CD4-positive, alpha-beta T cell treated with Interleukin-15 for 4 hours (primary cell): ENCODE measurements around the gene DRICH1.
"Not testable (repeated sequence)": the region's sequence is repeated elsewhere in the genome, so short reads cannot be mapped to it uniquely, and the experiment has no call there.

ENCODE experiments used
- DNase-seq: peaks from one replicate; pipeline ENCODE4 v3.0.0-alpha.2; 2020; ENCODE audit warnings: low spot score

The DRICH1 gene

DNA sequence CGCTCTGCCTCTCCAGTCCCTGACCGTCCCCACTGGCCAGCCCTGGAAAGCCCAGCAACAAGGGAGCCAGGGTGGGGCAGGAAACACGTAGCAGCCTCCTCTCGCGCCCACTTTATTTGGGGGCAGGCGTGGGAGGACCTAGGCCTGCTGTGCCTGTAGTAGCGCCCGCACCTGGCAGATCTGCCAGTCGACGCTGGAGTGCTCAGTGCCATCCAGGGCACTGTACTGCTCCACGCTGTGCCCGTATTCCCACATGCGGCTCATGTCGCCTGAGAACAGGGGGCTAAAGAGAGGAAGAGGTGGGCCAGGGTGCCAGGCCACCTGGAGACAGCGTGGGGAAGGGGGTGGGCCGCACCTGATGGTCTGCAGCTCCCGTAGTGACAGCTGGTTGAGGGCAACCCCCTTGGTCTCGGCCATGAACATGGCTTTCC lies 17.0 kb upstream of the DRICH1 start:
- no peak for DNase-seq

DNA sequence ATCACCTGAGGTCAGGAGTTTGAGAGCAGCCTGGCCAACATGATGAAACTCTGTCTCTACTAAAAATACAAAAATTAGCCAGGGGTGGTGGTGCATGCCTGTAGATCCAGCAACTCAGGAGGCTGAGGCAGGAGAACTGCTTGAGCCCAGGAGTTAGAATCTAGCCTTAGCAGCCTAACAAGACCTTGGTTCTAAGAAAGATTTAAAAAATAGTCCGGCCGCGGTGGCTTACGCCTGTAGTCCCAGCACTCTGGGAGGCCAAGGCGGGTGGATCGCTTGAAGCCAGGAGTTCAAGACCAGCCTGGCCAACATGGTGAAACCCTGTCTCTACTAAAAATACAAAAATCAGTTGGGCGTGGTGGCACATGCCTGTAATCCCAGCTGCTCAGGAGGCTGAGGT lies 14.4 kb upstream of the DRICH1 start:
- not testable (repeated sequence) for DNase-seq

DNA sequence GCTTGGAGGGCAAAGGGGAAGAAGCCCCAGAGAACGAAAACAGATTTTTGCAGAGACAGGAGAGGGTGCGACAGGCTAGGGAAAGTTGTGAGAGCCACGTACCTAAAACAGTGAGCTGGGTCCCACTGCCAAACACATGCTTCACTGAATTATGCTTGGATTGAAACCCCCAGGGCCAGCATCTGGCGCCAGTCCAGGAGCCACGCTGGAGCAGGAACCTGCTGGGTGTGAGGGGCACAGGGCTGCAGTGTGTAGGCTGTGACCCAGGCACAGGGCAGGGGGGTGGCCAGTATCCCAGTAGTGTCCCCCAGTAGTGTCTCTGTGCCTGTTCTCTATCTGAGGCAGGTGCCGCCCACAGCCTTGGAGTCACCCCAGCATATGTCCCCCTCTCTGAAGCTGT lies 8.1 kb upstream of the DRICH1 start:
- not testable (repeated sequence) for DNase-seq

DNA sequence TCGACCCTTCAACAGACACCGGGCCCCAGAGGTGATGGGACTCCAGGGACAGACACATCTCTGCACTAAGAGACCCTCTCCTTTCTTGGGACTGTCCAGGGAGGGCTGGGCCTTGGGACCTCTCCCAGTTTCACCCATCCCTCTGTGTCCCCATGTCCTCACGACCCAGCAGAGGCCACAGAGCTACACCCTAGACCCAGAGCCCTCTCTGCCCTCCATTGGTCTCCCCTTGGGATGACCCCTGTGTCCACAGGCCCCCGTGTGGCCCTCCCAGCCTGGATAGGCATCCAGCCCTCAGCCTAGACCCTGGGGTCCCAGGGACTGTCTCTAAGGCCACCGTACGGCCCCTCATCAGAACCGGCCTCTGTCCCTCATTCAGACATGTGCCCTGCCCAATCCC lies 7.5 kb upstream of the DRICH1 start:
- no peak for DNase-seq

DNA sequence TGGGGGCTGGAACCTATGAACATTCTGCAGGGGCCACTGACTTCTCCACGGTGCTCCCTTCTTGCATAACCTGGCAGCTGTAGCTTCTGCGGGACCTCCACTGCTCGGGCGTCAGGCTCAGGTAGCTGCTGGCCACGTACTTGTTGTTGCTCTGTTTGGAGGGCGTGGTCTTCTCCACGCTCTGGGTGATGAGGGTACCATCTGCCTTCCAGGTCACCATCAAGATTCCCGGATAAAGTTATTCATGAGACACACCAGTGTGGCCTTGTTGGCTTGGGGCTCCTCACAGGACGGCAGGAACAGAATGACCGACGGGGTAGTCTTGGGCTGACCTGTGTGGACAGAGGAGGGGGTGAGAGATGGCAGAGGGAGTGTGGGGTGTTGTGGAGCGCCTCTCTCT lies 6.5 kb upstream of the DRICH1 start:
- no peak for DNase-seq

DNA sequence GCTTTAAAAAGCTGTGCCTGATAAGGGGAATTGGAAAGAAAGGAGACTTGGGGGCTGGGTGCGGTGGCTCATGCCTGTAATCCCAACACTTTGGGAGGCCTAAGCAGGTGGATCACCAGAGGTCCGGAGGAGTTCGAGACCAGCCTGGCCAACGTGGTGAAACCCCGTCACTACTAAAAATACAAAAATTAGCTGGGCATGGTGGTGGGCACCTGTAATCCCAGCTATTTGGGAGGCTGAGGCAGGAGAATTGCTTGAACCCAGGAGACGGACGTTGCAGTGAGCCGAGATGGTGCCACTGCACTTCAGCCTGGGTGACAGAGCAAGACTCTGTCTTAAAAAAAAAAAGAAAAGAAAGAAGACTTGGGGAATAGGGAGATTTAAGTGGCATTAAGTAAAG lies 3.2 kb upstream of the DRICH1 start:
- not testable (repeated sequence) for DNase-seq

DNA sequence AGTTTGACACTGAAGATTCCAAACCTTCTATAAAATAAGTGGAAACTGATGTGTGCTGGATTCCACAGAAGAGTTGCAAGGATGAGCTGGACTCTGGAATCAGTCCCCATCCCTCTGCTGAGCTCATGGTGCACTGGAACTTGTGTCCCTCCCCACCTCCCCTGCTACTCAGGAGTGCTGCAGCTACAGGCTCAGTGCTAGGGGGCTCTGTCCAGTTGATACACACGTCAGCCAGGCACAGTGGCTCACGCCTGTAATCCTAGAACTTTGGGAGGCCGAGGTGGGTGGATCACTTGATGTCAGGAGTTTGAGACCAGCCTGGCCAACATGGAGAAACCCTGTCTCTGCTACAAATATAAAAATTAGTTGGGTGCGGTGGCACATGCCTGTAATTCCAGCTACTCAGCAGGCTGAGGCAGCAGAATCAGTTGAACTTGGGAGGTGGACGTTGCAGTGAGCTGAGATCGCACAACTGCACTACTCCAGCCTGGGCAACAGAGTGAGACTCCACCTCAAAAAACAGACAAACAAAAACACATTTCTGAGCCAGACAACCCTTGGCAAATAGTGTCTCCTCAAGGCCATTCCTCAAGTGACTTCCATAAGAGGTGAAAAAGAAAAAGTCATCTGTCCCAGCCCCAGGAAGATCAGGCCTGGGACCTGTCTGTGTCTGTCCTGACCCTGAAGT lies 3.9 kb downstream of the DRICH1 start:
- not testable (repeated sequence) for DNase-seq

DNA sequence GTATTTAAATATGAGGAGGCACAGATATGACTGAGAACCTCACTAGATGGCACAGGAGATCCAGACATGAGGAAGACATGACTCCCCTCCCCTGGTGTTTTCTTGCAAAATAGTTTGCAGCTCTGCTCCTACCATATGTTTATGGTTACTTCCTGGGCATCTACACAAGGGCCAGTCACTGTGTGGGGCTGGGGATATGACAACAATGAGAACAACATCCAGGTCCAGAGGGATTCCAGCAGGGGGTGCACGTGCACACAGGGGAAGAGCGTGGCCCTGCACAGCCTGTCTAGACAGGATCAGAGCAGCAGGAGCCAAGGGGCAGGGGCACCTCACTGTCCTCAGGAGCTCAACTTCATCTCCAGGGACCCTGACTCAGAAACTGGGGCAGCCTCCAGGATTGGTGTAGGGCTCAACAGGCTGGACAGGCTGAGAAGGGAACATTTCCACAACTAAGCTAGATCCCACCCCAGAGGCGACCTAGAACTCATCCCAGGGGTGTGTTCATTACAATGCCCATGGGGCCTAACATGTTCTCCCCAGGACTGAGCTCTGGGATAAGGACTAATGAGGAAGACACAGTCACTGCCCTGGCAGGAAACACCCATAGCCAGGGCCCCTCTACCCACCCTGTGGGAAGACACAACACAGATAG lies 4.6 kb downstream of the DRICH1 start:
- peak; percentile 54 for DNase-seq

DNA sequence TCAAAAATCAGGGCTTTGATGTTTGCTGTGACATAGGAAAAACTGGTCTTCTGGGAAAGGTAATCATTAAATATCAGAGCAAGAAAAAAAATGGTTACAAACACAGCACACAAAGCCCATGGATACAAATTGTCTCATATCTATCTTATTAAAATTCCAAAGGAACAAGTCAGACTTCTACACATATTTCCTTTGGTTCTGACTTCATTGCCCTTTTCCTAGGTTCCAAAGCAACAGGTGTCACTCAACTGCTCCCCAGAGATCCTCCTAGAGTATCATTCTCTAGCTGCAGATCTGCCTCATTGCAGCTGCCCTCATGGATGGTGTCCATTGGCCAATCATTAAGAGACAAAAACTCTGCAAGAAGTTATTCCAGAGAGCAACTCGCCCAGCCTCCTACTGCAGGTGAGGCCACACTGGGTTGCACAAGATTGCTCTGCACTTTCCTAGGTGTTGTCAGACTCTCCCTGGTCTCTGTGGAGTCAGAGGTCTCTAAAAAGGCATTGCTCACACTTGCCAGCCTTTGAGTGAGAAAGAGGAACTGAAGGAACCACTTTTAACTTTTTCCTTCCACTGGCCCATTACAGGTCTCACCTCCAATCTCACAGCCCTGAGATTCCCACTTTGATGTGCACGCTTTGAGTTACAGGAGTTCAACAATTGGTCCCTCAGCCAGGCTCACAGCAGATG lies 5.7 kb downstream of the DRICH1 start:
- DNase-seq: no peak

DNA sequence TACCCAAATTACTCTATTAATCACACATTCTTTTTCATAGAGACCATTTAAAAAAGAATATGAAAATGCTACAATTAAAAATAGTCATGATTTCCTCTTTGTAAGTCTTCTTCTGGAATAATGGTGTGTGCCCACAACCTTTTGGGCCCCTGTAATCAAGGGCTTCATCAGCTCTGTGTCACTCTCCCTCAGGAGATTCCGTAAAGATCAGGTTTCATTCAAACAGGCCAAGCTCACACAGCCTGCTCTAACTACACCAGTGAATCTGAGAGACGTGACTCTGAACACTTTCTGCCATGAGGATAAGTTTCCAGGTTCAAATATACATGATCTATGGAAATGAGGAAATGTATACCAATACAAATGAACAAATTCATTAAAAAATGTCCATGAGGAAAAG lies 9.5 kb downstream of the DRICH1 start:
- DNase-seq: no peak

DNA sequence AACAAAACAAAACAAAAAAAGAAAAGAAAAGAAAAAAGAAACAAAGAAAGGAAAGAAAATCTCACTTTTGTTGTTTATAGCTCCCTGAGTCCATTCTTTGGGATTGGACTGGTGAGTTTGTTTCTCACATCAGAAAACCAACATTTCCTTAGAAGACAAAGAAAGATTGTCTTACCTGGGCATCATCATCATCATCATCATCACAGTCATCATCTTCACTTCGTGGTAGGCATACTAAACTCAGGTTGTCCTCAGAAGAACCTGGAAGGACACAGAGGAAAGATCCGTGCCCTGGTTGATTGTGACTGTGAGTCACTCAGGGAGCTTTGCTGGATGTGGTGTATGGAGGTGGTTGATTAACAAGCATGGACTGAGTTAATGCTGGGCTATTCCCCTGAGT lies 10.2 kb downstream of the DRICH1 start:
- not testable (repeated sequence) for DNase-seq

DNA sequence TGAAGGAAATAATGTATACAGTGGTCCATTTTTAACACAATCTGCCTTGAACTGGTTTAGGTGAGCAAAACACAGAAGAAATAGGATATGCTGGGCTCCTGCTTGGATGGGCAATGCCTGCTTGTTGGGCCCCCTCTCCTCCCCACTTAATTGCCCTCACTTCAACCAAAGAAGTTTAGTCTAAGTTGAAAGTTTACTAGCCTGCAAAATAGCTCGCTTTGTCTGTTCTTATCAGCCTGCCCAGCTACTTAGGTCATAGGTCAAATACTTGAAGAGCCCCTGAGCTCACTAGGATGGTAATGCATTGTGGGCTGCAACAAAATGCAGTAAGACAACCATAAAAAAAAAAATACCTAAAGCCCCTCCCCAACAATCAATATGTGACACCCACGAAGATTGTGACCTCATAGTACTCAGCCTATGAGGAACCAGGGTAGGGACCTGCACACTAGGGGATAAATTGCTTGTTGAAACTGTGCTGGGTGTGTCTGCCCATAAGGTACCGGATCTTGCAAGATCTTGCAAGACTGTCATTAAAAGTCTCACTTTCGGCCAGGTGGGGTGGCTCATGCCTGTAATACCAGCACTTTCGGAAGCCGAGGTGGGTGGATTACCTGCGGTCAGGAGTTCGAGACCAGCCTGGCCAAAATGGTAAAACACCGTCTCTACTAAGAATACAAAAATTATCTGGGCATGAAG lies 10.9 kb downstream of the DRICH1 start:
- DNase-seq: no peak

DNA sequence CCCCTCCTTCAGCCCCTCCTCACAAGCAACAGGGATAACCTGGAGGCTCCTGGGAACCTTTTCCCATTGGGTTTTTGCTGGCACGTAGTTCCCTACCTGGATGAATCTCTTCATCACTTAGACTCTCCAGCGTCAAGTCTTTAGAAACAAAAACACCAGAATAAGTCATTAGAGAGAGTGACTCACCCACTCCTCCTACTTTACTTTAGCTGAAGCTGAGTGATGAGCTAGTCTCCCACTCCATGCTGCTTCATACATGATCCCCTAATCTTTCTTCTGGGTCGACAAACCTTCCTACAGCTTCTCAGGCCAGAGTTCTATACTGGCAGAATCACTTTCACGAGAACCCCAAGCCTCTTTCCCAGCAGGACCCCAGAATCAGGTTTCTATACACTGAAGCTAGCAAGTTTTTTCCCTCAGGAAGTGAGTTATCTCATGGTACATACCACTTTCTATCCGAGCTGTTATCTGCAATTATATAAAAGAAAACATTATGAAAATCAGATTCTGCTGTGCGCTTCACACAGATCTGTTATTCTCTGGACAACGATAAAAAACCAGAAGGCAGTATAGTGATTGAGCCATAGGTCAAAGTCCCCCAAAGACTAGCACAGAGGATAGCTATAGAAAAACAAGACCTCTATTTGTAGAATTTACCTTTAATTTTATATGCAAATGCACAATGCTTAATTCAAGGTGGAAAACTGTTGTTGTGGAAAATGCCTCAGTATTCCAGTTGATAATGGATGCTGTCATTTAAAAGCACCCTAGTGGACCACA lies 18.7 kb downstream of the DRICH1 start:
- DNase-seq: no peak

DNA sequence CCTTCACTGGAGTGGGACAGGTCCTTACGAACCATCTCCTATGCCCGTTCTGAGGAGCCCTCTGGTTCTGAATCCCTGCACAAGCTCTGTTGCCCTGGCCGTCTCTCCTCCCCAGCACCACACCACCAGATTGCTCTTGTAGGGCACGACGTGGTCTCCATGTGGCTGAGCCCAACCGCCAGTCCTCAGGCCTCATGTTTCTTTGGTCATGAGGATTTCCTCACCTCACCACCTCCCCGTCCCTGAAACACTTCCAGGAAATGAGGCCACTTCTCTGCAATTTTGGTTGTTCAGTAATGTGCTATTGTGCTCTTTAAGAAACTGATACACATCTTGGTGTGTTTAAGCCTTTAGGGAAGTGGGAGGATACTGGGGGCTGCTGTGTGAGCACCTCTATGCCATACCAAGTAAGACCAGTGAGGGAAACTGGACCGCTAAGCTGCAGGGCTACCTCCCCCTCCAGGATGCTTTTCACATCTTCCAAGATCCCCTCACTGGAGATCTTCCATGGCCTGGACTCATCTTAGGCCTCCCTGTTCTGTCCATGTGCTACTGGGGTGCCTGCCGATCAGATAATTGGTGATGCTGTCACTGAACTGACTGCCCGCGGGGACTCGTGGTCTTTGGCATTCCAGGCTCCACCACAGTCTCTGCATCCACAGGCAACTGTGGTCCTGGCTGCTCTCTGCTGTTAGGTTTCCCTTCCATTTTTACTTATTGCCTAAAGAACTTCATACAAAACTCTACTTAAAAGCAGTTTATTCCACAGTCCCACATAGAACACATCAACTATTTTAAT lies 21.9 kb downstream of the DRICH1 start:
- no peak for DNase-seq

DNA sequence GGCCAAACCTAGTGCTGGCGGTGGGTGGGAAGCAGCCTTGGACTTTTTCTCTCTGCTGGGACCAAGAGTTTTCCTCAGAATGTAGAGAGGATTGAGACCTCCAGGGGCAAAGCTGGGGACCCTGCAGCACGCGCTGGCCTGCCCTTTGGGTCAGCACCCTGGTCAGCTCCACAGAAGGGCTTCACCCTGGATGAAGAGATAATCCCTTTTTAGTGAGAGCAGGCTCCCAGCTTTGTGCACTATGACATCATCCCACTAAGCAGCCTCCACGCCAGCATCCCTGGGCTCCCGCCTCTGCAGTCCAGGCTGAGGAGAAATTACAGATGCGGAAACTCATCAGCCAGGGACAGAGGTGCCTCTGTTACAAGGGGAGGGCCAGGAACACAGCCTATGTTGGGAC lies 23.5 kb downstream of the DRICH1 start:
- DNase-seq: no peak

DNA sequence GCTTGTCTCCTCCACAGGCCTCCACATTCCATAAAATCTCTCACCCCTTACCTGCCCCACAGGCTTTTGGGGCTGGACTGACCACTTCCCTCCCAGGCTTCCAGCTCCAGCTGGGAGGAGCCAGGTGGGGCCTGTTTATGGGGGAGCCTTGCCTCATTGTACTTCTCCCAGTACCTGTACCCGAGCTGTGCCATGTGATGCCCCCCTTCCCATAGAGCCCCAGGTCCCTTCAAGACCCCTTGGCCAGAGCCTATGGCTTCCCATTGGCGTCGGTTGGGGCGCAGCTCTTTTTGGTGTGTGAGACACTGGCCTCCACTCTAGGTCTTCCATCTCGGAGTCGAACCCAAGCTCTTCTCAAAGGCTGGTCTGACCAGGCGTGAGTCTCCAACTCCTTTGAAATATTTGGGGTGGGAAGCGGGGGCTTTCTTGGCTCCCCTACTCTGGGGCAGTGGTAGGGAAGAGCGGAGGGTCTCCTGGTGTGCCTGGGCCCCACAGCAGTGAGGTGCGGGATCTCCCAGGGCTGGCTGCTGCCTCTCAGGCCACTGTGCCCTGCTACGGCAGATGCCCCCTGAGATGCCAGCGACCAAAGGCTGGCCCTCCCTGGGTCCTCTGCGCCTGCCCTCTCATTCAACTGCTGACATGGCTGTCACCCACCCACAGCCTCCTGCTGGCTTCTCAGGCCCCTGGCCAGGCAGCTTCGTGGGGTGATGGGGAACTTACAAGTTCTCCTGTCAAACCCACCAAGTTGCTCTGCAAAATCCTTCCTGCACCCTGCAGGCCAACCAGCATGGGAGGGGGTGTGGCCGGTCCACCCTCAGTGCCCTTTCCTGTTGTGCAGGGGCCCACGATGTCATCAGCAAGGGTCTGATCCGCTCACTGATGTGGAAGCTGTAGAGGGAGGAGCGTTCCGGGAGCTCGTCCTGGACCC lies 25.7 kb downstream of the DRICH1 start:
- no peak for DNase-seq

DNA sequence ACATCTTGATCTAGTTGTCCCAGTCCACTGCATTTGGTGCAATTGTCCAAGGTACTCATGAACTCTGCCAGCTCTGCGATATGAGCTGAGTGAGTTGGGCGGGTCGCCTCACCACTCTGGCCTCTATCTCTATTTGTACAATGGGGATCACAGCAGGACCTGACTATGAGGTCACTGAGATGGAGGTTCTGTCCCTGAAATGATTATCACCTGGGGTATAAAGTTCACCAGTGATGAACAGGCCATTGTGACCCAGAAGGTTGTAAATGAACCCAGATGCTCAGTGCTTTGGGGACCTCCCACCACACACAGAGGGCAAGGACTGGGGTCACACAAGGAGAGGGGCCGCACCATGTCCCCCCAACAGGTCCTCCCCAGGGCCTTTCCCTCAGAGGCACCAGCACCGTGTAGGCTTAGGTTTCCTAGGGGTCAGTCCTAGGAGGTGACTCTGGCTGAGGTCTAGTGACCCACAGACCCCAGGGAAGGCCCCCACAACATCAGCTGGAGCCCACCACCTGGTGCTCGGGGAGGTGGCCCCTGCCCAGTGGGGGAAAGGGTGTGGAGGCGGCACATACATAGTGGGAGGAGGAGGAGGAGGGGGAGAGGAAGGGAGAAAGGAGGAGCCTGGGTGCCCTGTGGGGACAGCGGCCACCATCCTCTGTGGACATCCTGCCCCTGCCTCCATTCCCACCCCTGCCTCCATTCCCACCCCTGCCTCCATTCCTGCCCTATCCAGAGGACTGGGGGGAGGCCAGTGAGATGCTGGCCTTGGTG lies 27.0 kb downstream of the DRICH1 start:
- DNase-seq: no peak

DNA sequence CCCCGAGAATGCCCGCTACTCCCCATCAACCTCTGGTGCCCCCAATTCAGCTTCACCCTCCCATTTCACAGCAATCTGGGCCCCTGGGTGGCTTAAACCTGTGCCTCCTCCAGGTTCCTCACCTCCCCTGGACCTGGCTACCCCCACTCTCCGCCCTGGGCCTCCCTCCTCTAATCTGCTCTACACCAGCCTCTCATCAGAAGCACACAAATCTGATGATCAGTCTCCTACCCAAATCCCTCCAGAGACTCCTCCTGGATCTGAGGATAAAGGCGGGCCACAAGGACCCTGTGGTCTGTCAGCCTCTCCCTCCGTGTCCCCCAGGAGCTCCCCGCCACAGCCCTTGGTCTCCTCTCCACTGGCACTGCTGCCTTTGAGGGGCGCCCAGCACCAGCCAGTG lies 28.9 kb downstream of the DRICH1 start:
- no peak for DNase-seq
